22Rv1 (cell line): ENCODE data around the gene SUGCT.

ENCODE experiments used
- CTCF ChIP-seq: fragments of 450-650 bp; IDR thresholded peaks from 2 replicates; pipeline ENCODE4 v1.5.1; 2017; ENCODE audit warnings: mild to moderate bottlenecking
- ZFX ChIP-seq: fragments of 450-650 bp; IDR thresholded peaks from 2 replicates; pipeline ENCODE4 v1.6.1; 2017; ENCODE audit warnings: antibody characterized with exemption, borderline replicate concordance

GRCh38 chr7:40095695-40096327, 39.0 kb upstream of the SUGCT start:
- TF ChIP-seq CTCF = no peak
- no peak for TF ChIP-seq ZFX
